T47D (cell line): ENCODE results near the gene MAP2K1.

Source experiments
- DNase-seq, 2 experiments: peaks; one replicate each; pipeline versions ENCODE4 v3.0.0 to v3.0.0-alpha.2; 2011 to 2012; ENCODE audit warnings: low read depth in 1 of 2, low spot score in 1 of 2
- JUND ChIP-seq: IDR thresholded peaks from 2 replicates; pipeline ENCODE4 v1.6.1; 2012; ENCODE audit warnings: low read depth
- in situ Hi-C: cut with HindIII; loops from 2 replicates; pipeline ENCODE4 v1.10.0; 2016; ENCODE audit warnings: low sequenced_read_pairs, low pct_unique_long_range_greater_than_20kb

MAP2K1 gene

DNA sequence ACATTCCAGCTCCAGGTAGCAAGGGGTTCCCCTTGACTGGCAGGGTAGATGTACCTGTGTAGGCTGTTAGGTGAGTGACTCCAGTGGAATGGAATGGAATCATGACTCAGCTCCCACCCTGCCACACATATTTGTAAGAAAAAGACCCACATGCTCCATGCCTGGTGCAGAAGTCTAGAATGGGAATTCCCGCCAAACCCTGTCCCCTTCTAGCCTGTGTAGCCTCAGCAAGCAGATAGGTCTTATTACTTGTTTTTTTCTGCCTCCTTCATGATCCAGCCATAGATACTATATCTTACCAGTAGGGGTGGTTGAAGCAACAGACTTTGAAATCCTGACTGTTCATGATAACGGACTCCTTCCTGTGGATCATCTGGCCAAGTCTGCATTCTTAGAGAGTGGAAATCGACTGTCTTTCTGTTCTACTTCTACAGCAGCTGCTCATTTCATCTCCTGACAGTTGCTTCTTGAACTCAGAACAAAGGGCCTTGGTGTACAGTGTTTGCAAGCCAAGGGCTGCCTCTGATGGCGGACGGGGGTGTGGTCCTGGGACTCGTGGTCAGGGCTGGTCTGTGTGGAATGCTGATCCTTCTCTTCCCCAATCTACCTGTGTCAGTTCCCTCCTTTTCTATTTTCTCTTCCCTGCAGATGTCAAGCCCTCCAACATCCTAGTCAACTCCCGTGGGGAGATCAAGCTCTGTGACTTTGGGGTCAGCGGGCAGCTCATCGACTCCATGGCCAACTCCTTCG, 94.6 kb downstream of the MAP2K1 start:
- no peak for DNase-seq
- TF ChIP-seq JUND, result no peak
- in situ Hi-C loops, result no loop called here

DNA sequence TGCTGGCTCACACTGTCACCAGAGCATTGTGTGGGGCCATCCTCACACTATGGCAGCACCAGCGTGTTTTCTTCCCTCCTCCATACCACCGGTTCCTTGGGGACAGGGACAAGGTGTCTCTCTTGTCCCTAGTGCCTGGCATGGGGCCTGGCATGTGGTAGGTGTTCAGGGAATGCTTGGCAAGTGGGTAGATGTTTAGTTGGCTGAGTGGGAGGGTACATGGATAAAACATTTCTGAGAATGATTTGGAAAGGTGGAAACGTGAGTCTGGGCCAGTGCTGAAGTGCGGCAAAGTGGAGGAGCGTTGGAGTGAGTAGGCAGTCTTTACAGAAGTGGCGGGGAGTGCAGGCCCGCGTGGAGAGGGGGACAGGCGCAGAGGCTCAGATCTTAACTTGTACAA, 95.8 kb downstream of the MAP2K1 start:
- no peak for TF ChIP-seq JUND
- DNase-seq, result no peak
- in situ Hi-C loops, result no loop called here

DNA sequence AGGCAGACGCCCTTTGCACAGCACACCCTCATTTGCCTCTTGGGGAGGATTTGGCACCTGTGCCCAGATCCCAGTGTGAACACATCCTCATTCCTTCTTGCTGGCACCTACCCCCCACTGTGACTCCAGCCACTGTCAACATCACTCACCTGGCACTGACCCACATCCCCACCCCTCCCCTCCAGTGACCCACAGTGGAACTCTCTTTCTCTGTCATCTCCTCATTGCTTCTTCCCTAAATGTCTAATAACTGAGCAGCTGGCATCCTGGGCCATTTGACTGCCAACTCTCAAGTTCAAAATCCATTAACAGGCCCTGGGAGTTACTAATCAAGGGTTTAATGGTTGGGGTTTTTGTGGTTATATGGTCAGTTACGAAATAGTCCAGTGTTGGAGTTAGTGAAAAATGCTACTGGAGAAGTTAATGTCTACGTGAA, 96.4 kb downstream of the MAP2K1 start:
- no peak for TF ChIP-seq JUND
- in situ Hi-C loops, result no loop called here
- DNase-seq, result peak in 1 of 2 experiments; percentile 73

DNA sequence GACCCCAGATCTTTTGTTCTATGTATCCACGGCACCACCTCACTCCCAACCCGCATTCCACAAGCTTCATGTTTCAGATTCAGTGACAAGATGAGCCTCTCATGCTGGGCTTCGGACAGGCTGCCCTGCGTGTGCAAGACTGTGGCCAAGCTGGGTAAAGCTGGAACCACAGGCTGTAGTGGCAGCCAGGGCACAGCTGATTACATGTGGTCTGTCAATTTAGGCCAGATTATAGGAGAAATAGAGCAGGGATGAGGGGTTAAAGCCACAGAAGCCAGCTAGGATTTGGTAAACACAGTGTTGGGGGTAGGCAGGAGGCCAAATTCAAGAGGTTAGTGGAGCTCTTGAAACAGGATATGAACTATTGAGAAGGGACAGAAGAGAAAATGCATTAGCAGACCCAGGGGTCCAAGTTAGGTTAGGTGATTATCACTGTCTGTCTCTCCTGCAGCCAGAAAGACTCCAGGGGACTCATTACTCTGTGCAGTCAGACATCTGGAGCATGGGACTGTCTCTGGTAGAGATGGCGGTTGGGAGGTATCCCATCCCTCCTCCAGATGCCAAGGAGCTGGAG, 97.9 kb downstream of the MAP2K1 start:
- DNase-seq, result no peak
- in situ Hi-C loops, result no loop called here
- no peak for TF ChIP-seq JUND

DNA sequence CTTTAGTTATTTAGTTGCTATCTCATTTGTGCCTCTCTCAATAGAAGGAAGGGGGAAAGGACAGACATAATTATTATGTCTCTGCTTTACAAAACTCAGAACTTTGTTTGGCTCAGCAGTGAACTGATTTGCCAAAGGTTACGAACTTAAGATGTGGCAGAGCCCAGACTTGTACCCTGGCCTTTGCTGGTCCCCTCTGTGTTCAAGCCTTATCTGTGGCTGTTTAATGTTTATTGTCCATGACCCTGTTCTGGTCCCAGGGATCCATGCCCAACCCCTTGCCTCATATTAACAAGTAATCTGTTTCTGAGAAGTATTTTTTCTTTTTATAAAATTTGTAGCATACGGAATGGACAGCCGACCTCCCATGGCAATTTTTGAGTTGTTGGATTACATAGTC, 100.2 kb downstream of the MAP2K1 start:
- TF ChIP-seq JUND, result no peak
- in situ Hi-C loops, result no loop called here
- no peak for DNase-seq

DNA sequence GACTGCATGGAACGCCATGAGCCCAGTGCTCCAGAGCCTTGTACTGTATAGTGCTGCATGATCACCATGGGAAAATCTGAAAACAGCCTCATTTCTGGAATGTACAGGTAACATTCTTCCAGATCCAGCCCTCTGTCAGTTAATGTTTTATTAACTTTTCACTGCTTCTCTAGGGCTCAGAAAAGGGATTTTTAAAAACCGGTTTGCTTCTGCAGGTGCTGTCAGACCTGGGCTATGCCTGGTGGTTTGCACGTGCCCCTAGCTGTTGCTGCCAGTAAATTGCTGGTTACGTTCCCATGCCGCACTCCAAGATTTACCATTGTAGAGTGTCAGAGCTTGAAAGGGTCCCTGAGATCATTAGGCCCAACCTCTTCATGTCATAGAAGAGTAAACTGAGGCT, 101.8 kb downstream of the MAP2K1 start:
- TF ChIP-seq JUND, result no peak
- in situ Hi-C loops, result no loop called here
- DNase-seq, result no peak

DNA sequence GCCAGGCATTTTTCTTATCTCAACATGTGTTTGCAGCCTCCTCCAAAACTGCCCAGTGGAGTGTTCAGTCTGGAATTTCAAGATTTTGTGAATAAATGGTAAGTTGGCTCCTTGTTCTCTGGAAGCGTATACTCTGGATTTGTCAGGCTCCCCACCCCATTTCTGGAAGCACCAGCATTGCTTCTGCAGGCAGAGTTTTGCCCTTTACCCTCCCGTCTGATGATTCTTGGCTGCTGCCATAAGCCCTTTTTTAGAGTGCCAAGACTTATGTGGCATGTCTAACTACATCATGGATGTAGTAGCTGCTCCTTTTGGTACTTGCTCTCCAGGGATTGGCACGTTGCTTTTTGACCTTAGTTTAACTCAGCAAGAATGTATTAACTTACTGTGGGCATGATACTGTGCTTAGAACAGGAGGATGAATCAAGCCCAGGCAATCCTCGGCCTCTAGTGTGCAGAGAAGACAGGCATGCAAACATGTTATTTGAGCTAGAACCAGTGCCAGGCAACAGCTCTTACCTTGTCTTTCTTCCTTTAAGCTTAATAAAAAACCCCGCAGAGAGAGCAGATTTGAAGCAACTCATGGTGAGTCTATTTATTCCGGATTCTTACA, 102.6 kb downstream of the MAP2K1 start:
- no peak for TF ChIP-seq JUND
- in situ Hi-C loops, result no loop called here
- DNase-seq, result no peak

DNA sequence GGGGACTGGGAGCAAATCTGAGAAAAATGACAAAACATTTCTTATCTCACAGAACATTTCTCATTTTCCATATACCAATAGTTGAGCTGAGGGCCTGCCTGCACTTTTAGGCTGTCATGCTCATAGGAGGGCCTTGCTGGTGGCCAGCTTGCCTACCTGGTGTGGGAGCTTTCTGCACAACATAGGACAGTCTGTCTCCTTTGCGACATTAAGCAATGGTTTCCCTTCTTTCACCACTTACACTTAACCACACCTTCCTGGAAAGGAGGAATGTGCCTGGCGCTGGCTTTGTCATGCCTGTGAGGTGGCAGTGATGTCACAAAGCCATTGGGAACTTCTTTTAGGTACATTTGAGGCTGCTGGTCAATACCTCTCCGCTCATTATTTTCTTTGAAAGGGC, 105.1 kb downstream of the MAP2K1 start:
- in situ Hi-C loops, result no loop called here
- no peak for DNase-seq
- no peak for TF ChIP-seq JUND

DNA sequence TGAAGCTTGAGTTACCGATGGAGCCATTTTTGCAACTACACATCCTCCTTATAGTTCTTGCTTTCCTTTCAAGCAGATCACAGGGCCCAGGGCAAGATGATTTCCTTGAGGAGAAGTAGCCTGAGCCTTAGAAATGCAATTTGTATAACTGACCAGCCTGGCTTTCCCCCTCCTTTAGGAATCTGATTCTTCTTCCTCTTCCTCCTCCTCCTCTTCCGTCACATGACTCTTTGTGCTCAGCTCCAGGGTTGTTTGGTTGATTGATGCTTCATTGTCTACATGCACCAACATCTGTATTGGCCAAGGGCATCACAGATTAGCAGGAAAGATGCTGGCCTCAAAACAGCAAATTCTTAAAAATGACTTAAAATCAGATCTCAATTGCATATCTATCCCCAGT, 107.5 kb downstream of the MAP2K1 start:
- no peak for TF ChIP-seq JUND
- DNase-seq, result no peak
- in situ Hi-C loops, result no loop called here

DNA sequence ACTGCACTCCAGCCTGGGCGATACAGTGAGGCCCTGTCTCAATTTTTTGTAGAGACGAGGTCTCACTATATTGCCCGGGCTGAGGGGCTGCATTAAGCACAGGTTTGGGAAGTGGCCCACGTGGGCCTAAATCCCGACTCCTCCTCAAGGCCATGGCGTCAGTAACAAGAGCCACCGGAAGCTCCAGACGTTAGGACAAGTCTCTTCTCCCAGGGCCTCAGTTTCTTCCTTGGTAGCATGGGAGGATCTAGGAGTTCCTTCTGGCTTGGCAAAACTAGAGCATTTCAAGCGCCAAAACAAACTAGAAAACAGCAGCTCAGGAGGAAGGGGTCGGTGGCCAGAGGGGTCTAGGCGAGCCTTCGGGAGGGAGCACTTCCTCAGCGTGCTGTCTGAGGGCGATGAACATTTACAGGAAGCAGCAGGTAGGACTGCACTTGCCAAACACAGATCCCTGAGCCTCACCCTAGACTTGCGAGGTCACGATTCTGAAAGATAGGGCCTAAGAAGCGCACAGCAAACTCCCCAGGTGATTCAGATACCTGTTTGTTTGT, 110.3 kb downstream of the MAP2K1 start:
- TF ChIP-seq JUND, result no peak
- in situ Hi-C loops, result no loop called here
- DNase-seq, result peak in 1 of 2 experiments; percentile 31

DNA sequence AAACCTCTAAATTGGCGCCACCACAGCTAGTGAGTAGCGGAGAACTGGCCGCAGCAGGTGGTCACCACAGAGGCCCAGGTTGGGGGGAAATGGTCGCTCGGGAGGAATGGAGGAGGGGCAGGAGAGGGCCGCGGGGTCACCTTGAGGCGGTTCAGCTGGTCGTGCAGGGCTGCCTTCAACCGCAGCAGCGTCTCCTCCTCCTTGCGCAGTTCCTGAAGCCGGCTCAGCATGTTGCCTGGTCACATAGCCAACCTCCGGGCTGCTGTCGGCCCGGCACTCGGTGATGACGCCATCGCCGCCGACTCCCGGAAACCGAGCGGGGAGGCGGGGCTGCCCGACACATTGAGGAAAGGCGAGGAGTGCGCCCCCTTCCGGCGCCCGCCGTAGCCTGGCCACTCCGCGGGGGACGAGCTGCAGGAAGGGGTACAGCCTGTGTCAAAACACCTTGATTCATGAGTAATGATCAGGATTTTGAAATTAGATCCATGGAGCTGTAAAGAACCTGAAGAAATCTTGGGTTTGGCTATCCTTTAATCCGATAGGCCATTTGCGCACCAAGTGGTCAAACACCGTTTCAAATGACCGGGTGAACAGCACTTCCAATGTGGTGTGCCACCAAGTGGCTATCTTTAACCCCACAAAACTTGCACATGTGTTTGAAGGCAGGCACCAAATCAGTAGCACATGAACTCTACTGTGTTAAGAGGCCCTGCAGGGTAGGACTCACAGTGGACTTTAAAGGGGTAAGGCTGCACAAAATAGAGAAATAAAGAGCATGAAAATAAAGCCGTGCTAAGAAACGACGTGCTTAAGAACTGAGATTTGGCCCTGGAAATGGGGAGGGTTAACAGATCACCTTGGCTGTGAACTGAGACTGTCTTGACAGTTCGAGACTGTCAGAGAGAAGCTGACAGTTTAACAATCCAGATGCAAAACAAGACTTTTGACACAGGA, 111.1 kb downstream of the MAP2K1 start, which contains the start of gene SNAPC5:
TSS of gene SNAPC5 (minus strand) at position 261 of the 954 bp plus-strand sequence. CDS start at position 230, 31 bp downstream.
- in situ Hi-C loops, result no loop called here
- TF ChIP-seq JUND, result peak; percentile 63; the same call in 1 of the 2 replicates

More for the DNA sequence above, 111.1 kb downstream of the MAP2K1 start, which contains the start of gene SNAPC5:
- peak; percentile 48 to 96 for DNase-seq
